HEK293T (cell line): Measurements from ENCODE around the gene NCMAP.

Experiments used
- FOXA1 ChIP-seq: fragments of 450-650 bp; IDR thresholded peaks from 2 replicates; pipeline ENCODE4 v1.6.1; 2016; ENCODE audit warnings: mild to moderate bottlenecking
- L3MBTL2 ChIP-seq: fragments of 450-650 bp; conservative IDR thresholded peaks from 2 replicates; pipeline ENCODE4 v1.6.1; 2016; ENCODE audit warnings: mild to moderate bottlenecking
- LEF1 ChIP-seq: fragments of 450-650 bp; IDR thresholded peaks from 2 replicates; pipeline ENCODE4 v1.6.1; 2017; ENCODE audit warnings: mild to moderate bottlenecking, borderline replicate concordance
- SP1 ChIP-seq: fragments of 450-650 bp; IDR thresholded peaks from 2 replicates; pipeline ENCODE4 v1.6.1; 2017
- SUZ12 ChIP-seq: fragments of 450-650 bp; IDR thresholded peaks from 2 replicates; pipeline ENCODE4 v1.6.1; 2016; ENCODE audit warnings: mild to moderate bottlenecking
- TARDBP ChIP-seq: fragments of 450-650 bp; IDR thresholded peaks from 2 replicates; pipeline ENCODE4 v1.6.1; 2016

DNA sequence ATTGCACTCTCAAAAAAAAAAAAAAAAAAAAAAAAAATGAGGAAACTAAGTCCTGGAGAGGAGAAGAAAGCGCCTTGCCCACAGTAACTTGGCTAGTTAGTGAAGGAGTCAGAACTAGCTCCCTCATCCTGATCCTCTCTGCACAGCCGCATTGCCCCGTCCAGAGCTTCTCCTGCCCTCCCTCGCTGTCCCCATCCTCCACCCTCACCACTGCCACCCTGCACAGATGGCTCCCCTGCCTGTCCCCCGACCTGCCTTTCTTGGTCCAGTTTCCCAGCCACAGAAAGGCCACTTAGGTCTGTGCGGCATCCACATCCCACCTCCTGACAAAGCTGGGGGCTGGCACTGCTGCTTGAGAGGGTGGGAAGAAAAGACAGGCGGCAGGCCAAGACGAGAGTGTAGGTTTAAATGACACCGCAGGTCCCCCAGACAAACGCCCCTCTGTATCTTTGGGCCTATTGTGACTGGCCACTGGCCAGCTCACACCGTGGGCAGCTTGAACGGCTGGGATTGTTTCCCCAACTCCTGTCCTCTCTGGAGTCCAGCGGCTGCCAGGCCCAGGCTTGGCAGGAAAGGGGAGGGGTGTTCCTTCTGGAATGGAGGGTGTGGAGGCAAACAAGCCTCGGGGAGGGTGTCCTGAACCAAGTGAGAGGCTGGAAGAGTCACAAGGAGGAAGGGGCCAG lies 20.2 kb downstream of the NCMAP start:
- TF ChIP-seq FOXA1 (no peak), TARDBP (no peak), L3MBTL2 (no peak), SUZ12 (no peak), LEF1 (no peak), SP1 (no peak)
